Posterior vena cava (tissue), 2 donors: Measurements from ENCODE around the gene GPLD1. TPM values are rescaled to one million over a fixed set of nuclear protein-coding genes. Genes with fewer than 3 reads are reported as not detected.
"Not testable (repeated sequence)": the region's sequence is repeated elsewhere in the genome, so short reads cannot be mapped to it uniquely, and the experiment has no call there.

Experiments used
- DNase-seq: peaks from one replicate; pipeline ENCODE4 v3.0.0-alpha.2; 2020; ENCODE audit warnings: low spot score
- intact Hi-C, 2 donors: fragments of 100-400 bp; cut with DNase I; formaldehyde crosslinking; loops; one replicate each; pipeline versions ENCODE4 v1.14.1 to v1.14.2; 2022 to 2023
- total RNA-seq, 2 donors: library from RNA; stranded (reverse); fragmentation: NEBNext Ultra II Directional; extraction: Animal tissue kit (Norgen Biotek cat#: 25700); gene quantifications; one replicate each; pipeline ENCODE4 v1.2.1, GENCODE V29; 2021
- donor health status: DM: yes; HTN: yes; CAD: no.
- donor health status: DM: yes; HTN: yes; CAD: no.

Gene GPLD1
- total RNA-seq, 2 donors from 2014 or later = 2.5 to 4.1 TPM

GRCh38 chr6:24430086-24430485, 59.3 kb downstream of the GPLD1 start:
- no peak for DNase-seq
- intact Hi-C loops = no loop called here

DNA sequence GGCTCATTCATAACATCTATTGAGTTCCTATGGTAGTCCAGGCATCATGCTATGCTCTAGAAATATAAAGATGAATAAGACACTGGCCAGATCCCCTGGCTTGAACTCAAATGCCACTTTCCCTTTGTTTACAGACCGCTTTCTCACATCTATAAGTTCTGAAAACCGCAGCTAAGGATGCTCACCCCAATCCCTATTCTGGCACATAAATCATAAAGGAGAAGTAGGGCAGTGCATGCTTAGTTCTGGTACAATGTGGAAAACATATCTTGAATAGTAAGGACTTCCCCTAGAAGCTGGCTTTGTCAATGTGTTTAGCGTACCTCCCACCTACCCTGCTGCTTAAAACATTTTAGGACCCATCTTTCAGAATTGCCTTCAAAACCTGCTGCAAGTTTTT, 60.2 kb downstream of the GPLD1 start:
- intact Hi-C loops = no loop called here
- no peak for DNase-seq

GRCh38 chr6:24428615-24429014, 60.8 kb downstream of the GPLD1 start:
- intact Hi-C loops = no loop called here
- DNase-seq = no peak

DNA sequence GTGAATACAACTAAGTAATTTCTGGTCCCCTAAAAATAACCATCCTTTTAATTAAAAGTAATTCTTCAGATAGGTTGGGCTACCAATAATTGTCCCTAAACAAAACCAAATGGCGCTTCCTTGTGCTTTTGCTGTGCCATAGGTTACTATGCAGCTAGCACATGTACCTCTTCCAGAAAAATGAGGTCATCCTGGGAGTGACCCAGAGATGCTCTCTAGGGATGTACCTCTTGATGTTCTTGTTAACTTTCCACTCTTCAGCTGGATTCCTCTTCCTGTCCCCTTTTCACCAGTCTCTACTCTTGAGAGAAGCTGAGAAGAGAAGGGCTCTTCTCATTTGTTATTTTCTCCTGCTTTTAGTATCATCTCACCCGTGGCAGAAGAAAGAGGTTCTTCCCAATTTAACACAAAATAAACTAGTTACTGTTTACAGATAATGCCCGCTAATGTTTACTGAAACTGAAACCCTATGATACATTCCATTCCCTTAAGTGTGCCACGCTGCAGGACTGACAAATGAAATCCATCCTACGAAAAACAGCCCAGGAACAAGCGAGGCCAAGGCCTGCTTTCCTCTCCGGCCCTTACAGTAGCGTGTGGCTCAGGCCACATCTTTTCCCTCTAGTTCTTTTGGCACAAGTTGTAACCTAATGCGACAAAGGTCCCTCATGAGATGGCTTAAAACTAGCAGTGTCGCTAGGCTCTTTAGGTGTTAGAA, 62.5 kb downstream of the GPLD1 start:
- intact Hi-C loops = no loop called here
- no peak for DNase-seq

DNA sequence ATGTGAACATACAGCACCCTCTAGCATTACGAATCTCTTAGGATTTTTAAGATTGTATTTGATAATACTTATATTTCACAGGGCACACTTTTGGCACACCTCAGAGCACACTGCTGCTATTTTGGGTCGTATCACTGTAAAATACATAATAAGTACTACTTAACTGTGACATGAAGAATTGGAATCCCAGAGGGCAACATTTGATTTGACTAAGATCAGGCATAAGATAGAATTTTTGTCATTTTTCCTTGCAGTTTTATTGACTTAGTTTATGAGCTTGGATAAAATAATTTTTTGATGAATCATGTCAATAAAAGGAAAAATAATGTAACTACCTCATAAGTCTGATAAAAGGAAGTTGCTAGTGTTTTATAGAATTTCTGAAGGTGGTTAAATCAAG, 64.3 kb downstream of the GPLD1 start:
- no peak for DNase-seq
- intact Hi-C loops = no loop called here

- no peak for DNase-seq
- intact Hi-C loops = no loop called here
Measured at GRCh38 chr6:24419526-24419925, 69.9 kb downstream of the GPLD1 start.

DNA sequence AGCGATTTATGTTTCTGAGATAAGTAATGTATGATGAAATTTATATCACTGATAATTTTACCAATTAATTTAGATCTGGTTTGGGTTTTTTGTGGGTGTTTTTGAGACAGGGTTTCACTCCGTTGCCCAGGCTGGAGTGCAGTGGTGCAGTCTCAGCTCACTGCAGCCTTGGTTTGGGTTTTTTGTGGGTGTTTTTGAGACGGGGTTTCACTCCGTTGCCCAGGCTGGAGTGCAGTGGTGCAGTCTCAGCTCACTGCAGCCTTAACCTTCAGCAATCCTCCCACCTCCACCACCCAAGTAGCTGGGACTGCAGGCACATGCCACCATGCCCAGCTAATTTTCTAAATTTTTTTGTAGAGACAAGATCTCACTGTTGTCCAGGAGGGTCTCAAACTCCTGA, 73.6 kb downstream of the GPLD1 start:
- intact Hi-C loops = no loop called here
- no peak for DNase-seq

GRCh38 chr6:24414531-24414930, 74.8 kb downstream of the GPLD1 start:
- DNase-seq, intact Hi-C loops: not testable (repeated sequence)

GRCh38 chr6:24412294-24412693, 77.1 kb downstream of the GPLD1 start:
- intact Hi-C loops = no loop called here
- DNase-seq = no peak

DNA sequence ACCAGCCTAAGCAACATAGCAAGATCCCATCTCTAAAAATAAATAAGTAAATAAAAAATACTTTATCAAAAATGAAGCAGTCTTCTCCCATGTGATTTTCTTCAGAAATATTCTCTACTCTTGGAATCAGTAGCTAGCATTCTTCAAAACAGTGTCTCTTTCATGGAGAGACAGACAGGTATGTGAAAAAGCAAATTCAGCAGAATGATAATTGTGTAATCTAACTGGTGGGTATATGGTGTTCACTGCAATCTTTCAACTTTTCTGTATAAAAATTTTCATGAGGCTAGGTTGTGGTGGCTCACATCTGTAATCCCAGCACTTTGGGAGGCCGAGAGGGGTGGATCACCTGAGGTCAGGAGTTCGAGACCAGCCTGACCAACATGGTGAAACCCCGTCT, 78.8 kb downstream of the GPLD1 start:
- intact Hi-C loops = no loop called here
- no peak for DNase-seq

DNA sequence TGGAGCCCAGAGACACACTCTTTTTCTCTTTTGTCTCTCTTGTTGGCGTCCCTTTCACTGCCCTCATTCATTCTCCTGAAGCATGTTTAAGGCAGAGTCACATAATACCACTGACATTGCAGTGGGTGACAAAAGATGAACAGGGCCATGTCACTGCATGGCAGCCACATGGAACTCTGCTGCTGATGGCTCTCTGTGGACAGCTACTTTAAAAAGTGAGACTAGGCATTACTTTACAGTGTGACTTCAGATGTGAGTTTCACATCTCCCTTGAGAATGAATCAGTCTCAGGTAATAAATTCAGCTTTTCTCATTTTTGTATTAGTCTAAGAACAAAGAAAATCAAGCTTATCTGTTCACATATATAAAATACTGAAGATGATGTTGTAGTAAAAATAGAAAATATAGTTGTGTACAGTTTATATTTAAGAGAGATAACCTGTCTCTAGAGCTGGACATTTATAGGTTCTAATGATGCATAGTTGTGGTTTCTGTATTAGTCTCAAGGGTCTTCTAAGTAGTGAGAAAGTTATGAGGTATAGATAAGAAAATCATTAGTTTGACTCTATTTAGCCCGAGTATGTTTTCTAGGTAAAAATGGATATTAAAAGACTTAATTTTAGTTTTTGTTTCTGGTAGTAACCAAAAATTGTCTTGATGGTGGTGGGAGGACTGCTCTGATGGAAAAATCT, 80.5 kb downstream of the GPLD1 start:
- DNase-seq = no peak

DNA sequence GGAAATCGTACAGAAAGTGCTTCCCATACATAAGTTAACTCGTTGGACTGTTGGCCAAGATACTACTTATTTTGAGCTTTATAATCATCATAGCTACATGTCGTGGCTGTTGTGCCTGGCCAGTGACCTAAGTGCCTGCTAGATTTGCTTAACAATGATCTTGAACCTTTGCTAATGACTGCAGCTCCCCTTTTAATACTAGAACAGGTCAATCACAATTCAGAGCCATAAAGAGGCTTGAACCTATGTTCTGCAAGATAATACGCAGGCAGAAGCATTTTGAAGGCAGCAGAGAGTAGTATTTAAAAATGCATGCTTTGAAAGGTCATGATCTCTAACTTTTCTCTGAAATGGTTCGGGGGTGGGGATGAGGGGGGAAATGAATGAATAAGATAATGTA, 84.1 kb downstream of the GPLD1 start:
- intact Hi-C loops = no loop called here
- DNase-seq = no peak

More for the DNA sequence above, 80.5 kb downstream of the GPLD1 start:
- intact Hi-C loops = no loop called here

DNA sequence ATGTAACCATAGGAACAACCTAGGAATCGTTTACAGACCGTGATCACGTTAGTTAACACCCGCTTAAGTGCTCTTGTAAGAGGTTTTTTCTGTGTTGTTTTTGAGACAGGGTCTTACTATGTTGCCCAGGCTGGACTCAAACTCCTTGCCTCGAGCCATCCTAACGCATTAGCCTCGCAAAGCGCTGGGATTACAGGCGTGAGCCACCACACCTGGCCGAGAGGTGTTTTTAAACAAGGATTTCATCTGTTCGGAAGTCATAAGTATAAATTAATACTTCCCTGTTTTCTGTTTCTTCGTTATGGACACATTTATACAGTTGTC, 85.9 kb downstream of the GPLD1 start:
- intact Hi-C loops = no loop called here
- no peak for DNase-seq

GRCh38 chr6:24402697-24403500, 86.5 kb downstream of the GPLD1 start, which contains the start of gene MRS2:
Gene MRS2 (plus strand): TSS chr6:24402936. CDS start chr6:24403047, 111 bp downstream.
- DNase-seq = peak; percentile 93
- intact Hi-C loops = no loop called here

- intact Hi-C loops = no loop called here
- DNase-seq = no peak
Measured at GRCh38 chr6:24401458-24401857, 87.9 kb downstream of the GPLD1 start.

GRCh38 chr6:24400045-24401039, 89.0 kb downstream of the GPLD1 start:
- intact Hi-C loops, DNase-seq: not testable (repeated sequence)

DNA sequence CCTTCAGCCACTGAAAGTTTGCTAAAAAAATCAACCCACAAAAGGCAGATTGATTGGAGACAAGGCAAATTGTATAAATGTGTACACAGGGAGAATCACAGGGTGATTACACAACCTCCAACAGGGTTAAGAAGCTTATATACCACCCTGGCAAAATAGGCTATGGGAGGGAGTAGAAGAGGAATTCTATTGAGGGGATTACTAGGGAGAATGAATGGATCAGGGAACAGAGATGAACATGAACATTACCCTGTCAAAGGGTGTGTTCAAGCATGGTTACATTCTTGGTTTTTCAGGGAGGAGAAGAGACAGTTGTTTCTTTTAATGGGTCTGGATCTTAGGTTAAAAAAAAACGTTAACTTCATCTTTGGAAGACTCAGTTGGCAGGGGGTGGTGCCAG, 91.7 kb downstream of the GPLD1 start:
- intact Hi-C loops = loop anchor here in 1 of 2 donors (5.0 kb wide), 1 partner anchor 1145 kb away; no protein-coding TSS in a partner anchor
- no peak for DNase-seq

GRCh38 chr6:24396824-24397223, 92.6 kb downstream of the GPLD1 start:
- no peak for DNase-seq
- intact Hi-C loops = loop anchor here in 1 of 2 donors (5.0 kb wide), 1 partner anchor 1145 kb away; no protein-coding TSS in a partner anchor
